GM21390 (cell line): ENCODE results near the gene KCNC4.

Source experiments
- ATAC-seq: cut with Tn5 transposase; IDR thresholded peaks from one replicate; pipeline ENCODE4 v1.9.1; 2021; ENCODE audit not compliant: unreplicated experiment

KCNC4 gene

DNA sequence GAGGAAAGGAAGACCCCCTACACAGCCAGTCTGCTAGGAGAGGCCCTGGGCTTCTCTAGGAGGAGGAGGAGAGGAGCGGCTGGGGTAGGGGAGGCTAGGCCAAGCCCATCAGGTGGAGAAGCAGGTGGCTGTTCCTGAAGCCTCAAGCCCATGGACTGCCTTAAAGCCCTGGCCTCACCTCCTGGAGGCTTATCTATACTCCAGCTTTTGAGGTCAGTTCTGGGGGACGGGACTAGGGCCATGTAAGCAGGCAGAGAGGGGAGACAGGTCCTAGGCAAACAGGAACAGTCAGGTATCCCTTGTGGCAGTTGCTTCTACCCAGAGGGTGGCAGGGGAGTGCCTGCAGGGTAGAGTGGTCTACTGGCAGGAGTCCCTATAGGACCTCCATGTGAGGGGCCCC lies 40.6 kb downstream of the KCNC4 start:
- ATAC-seq = no peak

GRCh38 chr1:110253213-110253612 lies 43.1 kb downstream of the KCNC4 start:
- no peak for ATAC-seq

DNA sequence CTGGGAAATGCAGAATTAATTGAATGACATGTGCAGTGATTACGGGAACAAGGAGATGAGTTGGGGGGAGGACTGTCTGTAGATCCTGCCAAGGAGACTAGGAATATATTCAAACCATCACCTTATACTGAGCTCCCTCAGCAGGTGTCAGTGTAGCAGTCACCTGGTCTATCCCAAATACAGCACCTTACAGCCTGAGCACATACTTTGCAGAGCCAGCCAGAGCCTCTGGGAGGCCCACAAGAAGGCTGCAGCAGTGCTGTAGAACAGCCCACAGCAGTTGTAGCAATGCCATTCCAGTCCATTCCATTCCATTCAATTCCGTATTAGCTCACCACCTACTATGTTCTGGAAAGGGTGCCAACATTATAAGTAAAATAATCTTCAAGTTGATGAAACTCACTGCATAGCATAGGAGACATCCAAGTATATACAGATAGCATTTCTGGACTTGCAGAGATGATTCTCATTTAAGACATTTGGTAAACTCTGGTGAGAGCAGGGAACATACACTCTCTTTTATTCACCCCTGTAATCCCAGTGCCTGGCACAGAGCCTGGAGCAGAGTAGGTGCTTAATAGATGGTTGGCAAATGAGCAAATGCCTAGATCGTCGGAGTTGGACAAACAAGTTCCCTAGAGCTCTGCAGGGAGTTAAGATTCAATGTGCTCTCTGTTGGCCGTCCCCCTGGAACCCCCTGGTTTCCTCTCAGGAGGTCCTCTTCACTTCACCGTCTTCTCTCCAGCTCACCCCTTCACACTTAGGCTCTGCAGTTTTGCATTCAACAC lies 44.7 kb downstream of the KCNC4 start:
- no peak for ATAC-seq

DNA sequence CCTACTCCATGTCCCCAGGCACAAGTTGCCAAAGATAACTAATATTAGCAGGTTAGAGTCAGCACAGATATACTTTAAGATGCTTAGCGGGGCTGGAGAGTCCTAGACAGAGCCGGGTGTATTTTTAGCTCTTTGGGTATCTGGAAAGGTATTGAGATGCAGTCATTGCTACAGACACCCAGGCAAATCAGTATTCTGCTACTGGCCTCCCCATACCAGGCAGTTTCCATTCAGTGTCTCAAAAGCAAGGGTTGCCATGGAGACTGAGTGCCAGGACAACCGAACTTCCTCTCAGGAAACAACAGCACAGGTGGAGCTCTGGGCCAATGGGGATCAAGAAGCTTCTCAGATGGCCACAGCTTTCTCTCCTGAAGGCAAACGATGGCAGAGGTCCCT lies 45.3 kb downstream of the KCNC4 start:
- ATAC-seq = no peak

DNA sequence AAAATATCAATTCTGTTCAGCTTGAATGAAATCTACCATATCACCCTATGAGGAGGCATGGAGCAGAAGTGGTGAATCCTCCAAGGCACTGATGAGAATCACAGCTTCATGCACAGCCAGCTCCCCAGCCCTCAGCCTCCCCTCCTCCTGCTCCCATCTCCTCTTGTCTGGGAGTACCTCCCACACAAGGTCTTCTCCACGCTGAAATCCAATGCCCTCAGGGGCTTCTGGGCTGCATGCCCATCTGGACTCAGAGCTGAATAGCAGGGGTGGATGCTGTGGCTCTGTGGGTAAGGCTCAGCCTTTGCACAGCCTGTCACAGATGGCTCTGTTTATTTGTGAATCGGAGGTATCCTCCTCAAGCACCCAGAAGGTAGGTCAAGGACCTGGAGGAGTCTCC lies 48.6 kb downstream of the KCNC4 start:
- no peak for ATAC-seq

DNA sequence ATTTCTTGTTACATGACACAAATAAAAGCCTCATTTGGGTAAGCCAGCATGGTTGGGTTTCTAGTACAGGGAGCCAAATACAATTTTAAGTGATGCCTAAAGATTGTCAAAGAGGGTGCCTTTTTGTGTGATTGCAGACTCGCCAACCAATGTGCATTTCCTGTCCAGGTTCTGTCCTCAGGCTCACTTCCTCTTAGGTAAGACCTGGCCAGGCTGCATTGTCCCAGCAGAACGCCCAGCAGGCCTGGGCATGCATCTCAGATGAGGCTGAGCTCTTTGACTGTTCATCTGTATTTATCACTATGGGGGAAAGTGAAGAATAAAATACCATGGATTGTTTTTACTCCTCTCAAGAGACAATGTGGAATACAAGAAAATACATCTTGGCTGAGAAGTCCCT lies 49.7 kb downstream of the KCNC4 start:
- no peak for ATAC-seq
